Tibial artery (tissue), 4 donors: Measurements from ENCODE around the gene SLC16A4.

Source experiments
- DNase-seq, 2 donors: peaks; one replicate each; pipeline ENCODE4 v3.0.0-alpha.2; 2019
- H3K27ac ChIP-seq, 2 donors: fragments of 200-600 bp; sonication (generic) in 1 of 2; 1 replicate in 1 of 2; 2 replicates in 1 of 2; pipeline ENCODE4 v1.5.1; 2018 to 2019; ENCODE audit warnings: mild to moderate bottlenecking in 1 of 2
- H3K27me3 ChIP-seq, 2 donors: fragments of 200-600 bp; sonication (generic) in 1 of 2; one replicate each; pipeline versions ENCODE4 v1.5.1 to v1.6.0; 2016 to 2019
- H3K36me3 ChIP-seq, 3 donors: fragments of 200-600 bp; sonication (generic) in 2 of 3; one replicate each; pipeline ENCODE4 v1.5.1; 2016 to 2019; ENCODE audit warnings: mild to moderate bottlenecking in 2 of 3
- H3K4me1 ChIP-seq, 4 donors: fragments of 200-600 bp; sonication (generic) in 2 of 4; 1 replicate in 3 of 4; 2 replicates in 1 of 4; pipeline ENCODE4 v1.5.1; 2016 to 2019
- H3K4me3 ChIP-seq, 2 donors: fragments of 200-600 bp; sonication (generic) in 1 of 2; 1 replicate in 1 of 2; 2 replicates in 1 of 2; pipeline ENCODE4 v1.5.1; 2018 to 2019; ENCODE audit warnings: mild to moderate bottlenecking in 2 of 2
- H3K9me3 ChIP-seq, 3 donors: fragments of 200-600 bp; sonication (generic) in 1 of 3; one replicate each; pipeline ENCODE4 v1.5.1; 2016 to 2019
- intact Hi-C: fragments of 100-400 bp; cut with DNase I; formaldehyde crosslinking; loops from one replicate; pipeline ENCODE4 v1.15.0; 2023; ENCODE audit warnings: low total_unique reads
- TF ChIP-seq, protein P1 (sequence below), 2 experiments: fragments of 200-600 bp in 1 of 2; fragments of 450-650 bp in 1 of 2; IDR thresholded peaks; one replicate each; pipeline ENCODE4 v1.5.1; 2017 to 2019; ENCODE audit warnings: antibody characterized with exemption in 2 of 2, mild to moderate bottlenecking in 1 of 2, moderate library complexity in 1 of 2

SLC16A4 gene

DNA sequence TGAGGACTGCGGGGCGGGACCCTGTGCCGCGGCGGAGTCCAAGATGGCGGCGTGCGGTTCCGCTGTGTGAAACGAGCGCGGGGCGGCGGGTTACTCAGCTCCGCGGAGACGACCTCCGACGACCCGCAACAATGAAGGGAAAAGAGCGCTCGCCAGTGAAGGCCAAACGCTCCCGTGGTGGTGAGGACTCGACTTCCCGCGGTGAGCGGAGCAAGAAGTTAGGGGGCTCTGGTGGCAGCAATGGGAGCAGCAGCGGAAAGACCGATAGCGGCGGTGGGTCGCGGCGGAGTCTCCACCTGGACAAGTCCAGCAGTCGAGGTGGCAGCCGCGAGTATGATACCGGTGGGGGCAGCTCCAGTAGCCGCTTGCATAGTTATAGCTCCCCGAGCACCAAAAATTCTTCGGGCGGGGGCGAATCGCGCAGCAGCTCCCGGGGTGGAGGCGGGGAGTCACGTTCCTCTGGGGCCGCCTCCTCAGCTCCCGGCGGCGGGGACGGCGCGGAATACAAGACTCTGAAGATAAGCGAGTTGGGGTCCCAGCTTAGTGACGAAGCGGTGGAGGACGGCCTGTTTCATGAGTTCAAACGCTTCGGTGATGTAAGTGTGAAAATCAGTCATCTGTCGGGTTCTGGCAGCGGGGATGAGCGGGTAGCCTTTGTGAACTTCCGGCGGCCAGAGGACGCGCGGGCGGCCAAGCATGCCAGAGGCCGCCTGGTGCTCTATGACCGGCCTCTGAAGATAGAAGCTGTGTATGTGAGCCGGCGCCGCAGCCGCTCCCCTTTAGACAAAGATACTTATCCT lies 51.2 kb downstream of the SLC16A4 start:
- Histone ChIP-seq H3K27ac (peak overlapping the region; percentile 85 to 91), H3K4me3 (peak overlapping the region; percentile 94 to 95), H3K36me3 (peaks cover 14 to 26% (median 23%) of the 10 kb centered on the region in 3 donors), H3K4me1 (peaks cover 0 to 55% (median 40%) of the 10 kb centered on the region in 4 donors), H3K9me3 (no peaks in the 10 kb centered on the region), H3K27me3 (no peaks in the 10 kb centered on the region)
- TF ChIP-seq, protein P1, sequence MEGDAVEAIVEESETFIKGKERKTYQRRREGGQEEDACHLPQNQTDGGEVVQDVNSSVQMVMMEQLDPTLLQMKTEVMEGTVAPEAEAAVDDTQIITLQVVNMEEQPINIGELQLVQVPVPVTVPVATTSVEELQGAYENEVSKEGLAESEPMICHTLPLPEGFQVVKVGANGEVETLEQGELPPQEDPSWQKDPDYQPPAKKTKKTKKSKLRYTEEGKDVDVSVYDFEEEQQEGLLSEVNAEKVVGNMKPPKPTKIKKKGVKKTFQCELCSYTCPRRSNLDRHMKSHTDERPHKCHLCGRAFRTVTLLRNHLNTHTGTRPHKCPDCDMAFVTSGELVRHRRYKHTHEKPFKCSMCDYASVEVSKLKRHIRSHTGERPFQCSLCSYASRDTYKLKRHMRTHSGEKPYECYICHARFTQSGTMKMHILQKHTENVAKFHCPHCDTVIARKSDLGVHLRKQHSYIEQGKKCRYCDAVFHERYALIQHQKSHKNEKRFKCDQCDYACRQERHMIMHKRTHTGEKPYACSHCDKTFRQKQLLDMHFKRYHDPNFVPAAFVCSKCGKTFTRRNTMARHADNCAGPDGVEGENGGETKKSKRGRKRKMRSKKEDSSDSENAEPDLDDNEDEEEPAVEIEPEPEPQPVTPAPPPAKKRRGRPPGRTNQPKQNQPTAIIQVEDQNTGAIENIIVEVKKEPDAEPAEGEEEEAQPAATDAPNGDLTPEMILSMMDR (IDR thresholded peaks at IDR 0.05) = peak; percentile 49 to 77
- peak in 1 of 2 donors; percentile 51 for DNase-seq
- intact Hi-C loops = loop anchor here (1.0 to 5.0 kb wide), 2 partner anchors 53 to 68 kb away; partner anchors contain the start of genes LAMTOR5 and SLC16A4

DNA sequence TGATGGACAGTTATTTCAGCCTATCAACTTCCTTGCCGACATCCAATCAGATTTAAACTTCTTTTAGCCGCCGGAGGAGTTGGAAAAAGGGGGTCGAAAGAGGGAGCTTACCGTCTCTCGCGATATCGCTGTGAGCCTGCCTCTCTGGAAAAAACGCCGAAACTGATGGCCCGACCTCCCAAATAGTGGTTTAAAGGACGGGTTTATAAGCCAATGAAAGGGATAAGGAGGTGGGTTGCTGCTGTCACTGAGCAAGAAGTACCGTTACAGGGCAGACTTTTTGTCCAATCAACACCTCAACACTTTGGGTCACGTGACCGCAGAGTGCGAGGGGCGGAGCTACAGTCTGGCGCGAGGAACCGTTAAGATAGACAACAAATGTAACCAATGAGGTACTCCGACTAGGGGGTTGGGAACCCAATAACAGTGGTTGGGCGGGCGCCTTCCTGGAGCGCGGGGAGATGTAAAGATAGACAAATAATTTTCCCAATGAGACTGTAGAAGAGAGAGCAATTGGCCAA lies 51.9 kb downstream of the SLC16A4 start, which contains the start of gene RBM15:
TSS of gene RBM15 (plus strand) at position 492 of the 521 bp plus-strand sequence. CDS start at position 521, 29 bp downstream.
- Histone ChIP-seq H3K4me3 (peak within 1 kb of the TSS; percentile 94 to 95), H3K36me3 (peaks cover 14 to 26% (median 19%) of the 10 kb centered on the region in 3 donors), H3K27me3 (no peaks in the 10 kb centered on the region), H3K9me3 (no peaks in the 10 kb centered on the region), H3K27ac (peak within 1 kb of the TSS; percentile 92 to 97), H3K4me1 (peaks cover 0 to 49% (median 40%) of the 10 kb centered on the region in 4 donors)
- TF ChIP-seq, protein P1 (IDR thresholded peaks at IDR 0.05) = no peak
- peak; percentile 99 to 100 for DNase-seq
- intact Hi-C loops = loop anchor here (1.0 to 5.0 kb wide), 2 partner anchors 53 to 68 kb away; partner anchors contain the start of genes LAMTOR5 and SLC16A4

DNA sequence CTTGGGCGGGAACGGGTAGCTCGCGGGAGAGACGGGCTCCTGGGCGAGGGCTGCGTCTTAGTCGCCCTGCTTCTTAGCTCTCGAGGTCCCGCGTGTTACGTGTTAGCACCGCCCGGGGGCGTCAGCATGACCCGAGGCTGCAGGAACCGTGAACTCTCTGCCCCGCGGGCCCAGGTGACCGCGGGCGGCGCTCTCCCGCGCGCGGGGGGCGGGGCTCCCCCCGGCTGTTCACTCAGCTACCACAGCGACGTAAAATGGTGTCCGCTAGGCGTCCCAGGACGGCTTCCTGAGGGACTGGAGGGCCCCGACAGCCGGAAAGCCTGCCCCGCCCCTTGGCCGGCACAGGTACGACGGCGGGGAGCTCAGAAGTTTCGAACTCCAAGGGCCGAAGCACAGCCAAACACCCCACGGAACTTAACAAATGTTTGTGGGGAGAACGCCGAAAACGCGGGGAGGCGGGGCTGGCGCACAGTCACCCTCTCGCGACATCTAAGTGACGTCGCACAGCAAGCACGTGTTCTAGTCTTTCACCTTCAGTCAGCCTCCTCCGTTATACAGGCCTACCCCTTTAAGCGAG lies 52.4 kb downstream of the SLC16A4 start:
- H3K4me1 ChIP-seq = peaks cover 0 to 43% (median 34%) of the 10 kb centered on the region in 4 donors
- H3K36me3 ChIP-seq = peaks cover 14 to 26% (median 14%) of the 10 kb centered on the region in 3 donors
- no peaks in the 10 kb centered on the region for H3K27me3 ChIP-seq
- peak overlapping the region; percentile 61 to 94 for H3K4me3 ChIP-seq
- intact Hi-C loops = loop anchor here (5.0 kb wide), 1 partner anchor 54 kb away; the partner anchor contains the start of gene SLC16A4
- no peaks in the 10 kb centered on the region for H3K9me3 ChIP-seq
- peak overlapping the region; percentile 92 to 97 for H3K27ac ChIP-seq
- TF ChIP-seq, protein P1 (IDR thresholded peaks at IDR 0.05) = peak; percentile 54 to 78
- DNase-seq = peak in 1 of 2 donors; percentile 87

DNA sequence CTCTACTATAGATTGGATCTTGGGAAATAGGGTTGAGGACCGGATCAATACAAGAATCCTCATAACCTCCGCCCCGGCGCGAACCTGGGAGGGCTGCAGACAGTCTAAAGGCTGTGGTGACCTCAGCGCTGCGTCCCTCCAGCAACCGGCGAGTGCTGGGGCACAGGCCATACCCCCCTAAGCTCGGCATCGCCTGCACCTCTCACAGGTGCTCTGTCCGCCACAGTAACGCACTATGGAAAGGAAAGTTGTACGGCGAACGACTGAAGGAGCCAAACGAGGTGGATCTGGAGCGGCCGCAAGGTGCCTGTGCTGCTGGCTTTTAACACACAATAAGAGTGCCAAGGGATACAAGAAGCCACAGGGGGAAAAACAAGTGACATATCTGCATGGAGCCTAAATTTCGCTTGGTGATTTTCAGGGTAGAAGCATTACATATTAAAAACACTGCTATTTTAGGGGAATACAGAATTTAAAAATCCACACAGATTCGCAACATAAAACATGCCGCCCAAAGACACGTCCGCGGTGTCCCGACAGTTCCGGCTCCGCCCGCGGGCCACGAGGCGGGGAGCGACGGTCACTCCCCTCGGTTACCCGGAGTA lies 53.0 kb downstream of the SLC16A4 start:
- TF ChIP-seq, protein P1 (IDR thresholded peaks at IDR 0.05) = no peak
- peak; percentile 36 to 73 for DNase-seq
- intact Hi-C loops = loop anchor here (5.0 kb wide), 1 partner anchor 54 kb away; the partner anchor contains the start of gene SLC16A4
- Histone ChIP-seq H3K4me3 (peak overlapping the region; percentile 61 to 94), H3K36me3 (peaks cover 13 to 23% (median 14%) of the 10 kb centered on the region in 3 donors), H3K27me3 (no peaks in the 10 kb centered on the region), H3K27ac (peak overlapping the region; percentile 92 to 97), H3K4me1 (peaks cover 0 to 38% (median 33%) of the 10 kb centered on the region in 4 donors), H3K9me3 (no peaks in the 10 kb centered on the region)
